CD14-positive monocyte (primary cell): Measurements from ENCODE around the gene ENDOG. TPM values are rescaled to one million over a fixed set of nuclear protein-coding genes. Genes with fewer than 3 reads are reported as not detected.

ENCODE experiments used
- DNase-seq, 3 donors: peaks; one replicate each; pipeline ENCODE4 v3.0.0-alpha.2; 2011 to 2022
- H2AFZ ChIP-seq: 2 replicates; pipeline ENCODE4 v1.6.0; 2012; ENCODE audit warnings: mild to moderate bottlenecking, low read depth, low read length, inconsistent platforms; ENCODE audit not compliant: insufficient read depth, poor library complexity, severe bottlenecking
- H3K27ac ChIP-seq, 2 donors: 1 replicate in 1 of 2; 2 replicates in 1 of 2; pipeline ENCODE4 v1.5.1; 2012 to 2013; ENCODE audit warnings: low read length in 2 of 2, control low read depth in 1 of 2, inconsistent platforms in 1 of 2, low read depth in 1 of 2, mild to moderate bottlenecking in 1 of 2
- H3K27me3 ChIP-seq, 2 donors: one replicate each; pipeline versions ENCODE4 v1.6.0 to v1.6.1; 2011 to 2013; ENCODE audit warnings: low read length in 2 of 2; ENCODE audit not compliant: control insufficient read depth in 2 of 2, insufficient read depth in 2 of 2
- H3K36me3 ChIP-seq, 2 donors: replicated peaks in 1 of 2; 1 replicate in 1 of 2; 2 replicates in 1 of 2; pipeline versions ENCODE4 v1.5.1 to v1.6.1; 2012 to 2013; ENCODE audit warnings: low read length in 2 of 2, control low read depth in 1 of 2, inconsistent platforms in 1 of 2, mild to moderate bottlenecking in 1 of 2; ENCODE audit not compliant: insufficient read depth in 2 of 2, control insufficient read depth in 1 of 2
- H3K4me1 ChIP-seq, 2 donors: 1 replicate in 1 of 2; 2 replicates in 1 of 2; pipeline versions ENCODE4 v1.5.1 to v1.6.1; 2012 to 2013; ENCODE audit warnings: low read length in 2 of 2, control low read depth in 1 of 2, inconsistent platforms in 1 of 2, mild to moderate bottlenecking in 1 of 2, moderate library complexity in 1 of 2; ENCODE audit not compliant: insufficient read depth in 2 of 2, control insufficient read depth in 1 of 2
- H3K4me2 ChIP-seq: replicated peaks from 2 replicates; pipeline ENCODE3; 2012; ENCODE audit warnings: low read length, moderate library complexity, mild to moderate bottlenecking; ENCODE audit not compliant: poor library complexity, severe bottlenecking; ENCODE audit errors: extremely low read depth
- H3K4me3 ChIP-seq, 3 experiments: fragments of 200-600 bp in 1 of 3; sonication (generic) in 1 of 3; replicated peaks in 1 of 3; 1 replicate in 2 of 3; 2 replicates in 1 of 3; pipeline ENCODE4 v1.5.1; 2011 to 2013; ENCODE audit warnings: low read length in 3 of 3, mild to moderate bottlenecking in 3 of 3, control low read depth in 2 of 3, low read depth in 2 of 3, inconsistent platforms in 1 of 3, moderate library complexity in 1 of 3
- H3K79me2 ChIP-seq: 2 replicates; pipeline ENCODE4 v1.6.0; 2012; ENCODE audit warnings: mild to moderate bottlenecking, control low read depth, inconsistent platforms, low read length, moderate library complexity; ENCODE audit not compliant: insufficient read depth
- H3K9ac ChIP-seq: 2 replicates; pipeline ENCODE4 v1.6.0; 2017; ENCODE audit warnings: low read length, mild to moderate bottlenecking; ENCODE audit not compliant: insufficient read depth, poor library complexity, severe bottlenecking
- H3K9me3 ChIP-seq, 2 donors: replicated peaks in 1 of 2; 1 replicate in 1 of 2; 2 replicates in 1 of 2; pipeline versions ENCODE4 v1.5.1 to v1.6.1; 2012 to 2013; ENCODE audit warnings: low read length in 2 of 2, control low read depth in 1 of 2; ENCODE audit not compliant: control insufficient read depth in 1 of 2, insufficient read depth in 1 of 2
- H4K20me1 ChIP-seq: 2 replicates; pipeline ENCODE4 v1.6.0; 2012; ENCODE audit warnings: mild to moderate bottlenecking, low read length, control low read depth, moderate library complexity; ENCODE audit not compliant: insufficient read depth
- H3K27ac Mint-ChIP-seq, 7 donors: one replicate each; pipeline ENCODE4 v1.8.0; 2020; ENCODE audit warnings: mild to moderate bottlenecking in 7 of 7, mixed read lengths in 7 of 7, moderate library complexity in 6 of 7, inconsistent platforms in 2 of 7
- H3K27me3 Mint-ChIP-seq, 3 donors: one replicate each; pipeline ENCODE4 v1.8.0; 2021 to 2022; ENCODE audit warnings: low read depth in 3 of 3, mild to moderate bottlenecking in 3 of 3, mixed read lengths in 3 of 3, moderate library complexity in 3 of 3, inconsistent platforms in 1 of 3
- H3K36me3 Mint-ChIP-seq, 2 donors: one replicate each; pipeline ENCODE4 v1.8.0; 2020; ENCODE audit warnings: mixed read lengths in 2 of 2, inconsistent platforms in 1 of 2, mild to moderate bottlenecking in 1 of 2
- H3K4me1 Mint-ChIP-seq: one replicate; pipeline ENCODE4 v1.8.0; 2020; ENCODE audit warnings: mild to moderate bottlenecking, mixed read lengths
- H3K4me3 Mint-ChIP-seq, 2 donors: one replicate each; pipeline ENCODE4 v1.8.0; 2020; ENCODE audit warnings: mild to moderate bottlenecking in 2 of 2, mixed read lengths in 2 of 2, moderate library complexity in 1 of 2
- H3K9me3 Mint-ChIP-seq, 7 donors: one replicate each; pipeline ENCODE4 v1.8.0; 2020 to 2022; ENCODE audit warnings: mixed read lengths in 7 of 7, mild to moderate bottlenecking in 6 of 7, moderate library complexity in 6 of 7, inconsistent platforms in 2 of 7
- CTCF ChIP-seq: fragments of 200-600 bp; IDR thresholded peaks from one replicate; pipeline ENCODE4 v1.8.0; 2022; ENCODE audit warnings: antibody characterized with exemption, mild to moderate bottlenecking
- WGBS: methylation state at CpG from one replicate; pipeline ENCODE4 v1.1.5; 2013; ENCODE audit warnings: missing lambda C conversion rate; ENCODE audit not compliant: insufficient coverage; 5-methylcytosine and 5-hydroxymethylcytosine counted together
- intact Hi-C, 2 donors: fragments of 100-400 bp; cut with micrococcal nuclease; formaldehyde crosslinking; loops; one replicate each; pipeline versions ENCODE4 v1.15.0 to v1.15.1; 2023
- polyA plus RNA-seq, 3 donors: library from polyadenylated mRNA; depleted of rRNA in 1 of 3; unstranded in 2 of 3; stranded (reverse) in 1 of 3; fragments of 300-500 nt in 2 of 3; fragments of >200 nt in 1 of 3; fragmentation: Illumina TruSeq in 2 of 3; gene quantifications; 1 replicate in 2 of 3; 2 replicates in 1 of 3; pipeline ENCODE4 v1.2.3, GENCODE V29; 2012 to 2021

Gene ENDOG
- polyA plus RNA-seq, 3 donors = 7.2 to 24.6 (median 13.0) TPM

GRCh38 chr9:128802482-128802881 lies 15.8 kb upstream of the ENDOG start:
- Mint-ChIP-seq H3K27me3 (peaks cover 0 to 2% (median 0%) of the 10 kb centered on the region in 3 donors), H3K9me3 (no peaks in the 10 kb centered on the region), H3K4me3 (no peak overlapping the region), H3K27ac (peak overlapping the region in 2 of 7 donors; percentile 7 to 53), H3K4me1 (no peaks in the 10 kb centered on the region), H3K36me3 (peaks cover 68 to 96% of the 10 kb centered on the region in 2 donors)
- WGBS = 98% methylated on average over 4 of the region's 4 CpGs
- TF ChIP-seq CTCF = no peak
- H3K9ac ChIP-seq = no peak overlapping the region
- no peak overlapping the region for H2AFZ ChIP-seq
- intact Hi-C loops = loop anchor here in 1 of 2 donors (10.0 kb wide), 1 partner anchor 58 kb away; no protein-coding TSS in a partner anchor
- H3K4me1 ChIP-seq = no peaks in the 10 kb centered on the region
- no peak overlapping the region for H3K4me3 ChIP-seq
- no peaks in the 10 kb centered on the region for H3K79me2 ChIP-seq
- DNase-seq = no peak
- H3K4me2 ChIP-seq = no peak overlapping the region
- H3K27me3 ChIP-seq = no peaks in the 10 kb centered on the region
- no peak overlapping the region for H3K27ac ChIP-seq
- H3K9me3 ChIP-seq = no peaks in the 10 kb centered on the region
- H4K20me1 ChIP-seq = no peaks in the 10 kb centered on the region
- peaks cover 71 to 95% of the 10 kb centered on the region in 2 donors for H3K36me3 ChIP-seq

GRCh38 chr9:128805661-128806060 lies 12.6 kb upstream of the ENDOG start:
- no peaks in the 10 kb centered on the region for H3K9me3 Mint-ChIP-seq
- H3K36me3 ChIP-seq = peaks cover 55 to 86% of the 10 kb centered on the region in 2 donors
- no peak for DNase-seq
- WGBS = 93% methylated on average over 14 of the region's 14 CpGs
- no peaks in the 10 kb centered on the region for H3K79me2 ChIP-seq
- no peak overlapping the region for H2AFZ ChIP-seq
- no peak for TF ChIP-seq CTCF
- no peak overlapping the region for H3K4me2 ChIP-seq
- H3K4me1 ChIP-seq = no peaks in the 10 kb centered on the region
- H3K9ac ChIP-seq = no peak overlapping the region
- no peak overlapping the region for H3K4me3 ChIP-seq
- no peaks in the 10 kb centered on the region for H3K9me3 ChIP-seq
- H4K20me1 ChIP-seq = no peaks in the 10 kb centered on the region
- H3K36me3 Mint-ChIP-seq = peaks cover 54 to 79% of the 10 kb centered on the region in 2 donors
- H3K27me3 ChIP-seq = no peaks in the 10 kb centered on the region
- H3K27ac Mint-ChIP-seq = peak overlapping the region in 1 of 7 donors; percentile 66
- H3K27me3 Mint-ChIP-seq = peaks cover 0 to 2% (median 0%) of the 10 kb centered on the region in 3 donors
- H3K4me3 Mint-ChIP-seq = no peak overlapping the region
- intact Hi-C loops = loop anchor here in 1 of 2 donors (10.0 kb wide), 1 partner anchor 61 kb away; no protein-coding TSS in a partner anchor
- no peaks in the 10 kb centered on the region for H3K4me1 Mint-ChIP-seq
- no peak overlapping the region for H3K27ac ChIP-seq
